ENCODE measurements around the gene EVC2. TPM values are rescaled to one million over a fixed set of nuclear protein-coding genes. Genes with fewer than 3 reads are reported as not detected.

EVC2 gene
- total and polyA plus RNA-seq, 10 of the 15 experiments (the other 5 are each of a cell fraction or from before 2014, with no cell fraction given), result 0.34 to 10.4 (median 5.6) TPM

DNA sequence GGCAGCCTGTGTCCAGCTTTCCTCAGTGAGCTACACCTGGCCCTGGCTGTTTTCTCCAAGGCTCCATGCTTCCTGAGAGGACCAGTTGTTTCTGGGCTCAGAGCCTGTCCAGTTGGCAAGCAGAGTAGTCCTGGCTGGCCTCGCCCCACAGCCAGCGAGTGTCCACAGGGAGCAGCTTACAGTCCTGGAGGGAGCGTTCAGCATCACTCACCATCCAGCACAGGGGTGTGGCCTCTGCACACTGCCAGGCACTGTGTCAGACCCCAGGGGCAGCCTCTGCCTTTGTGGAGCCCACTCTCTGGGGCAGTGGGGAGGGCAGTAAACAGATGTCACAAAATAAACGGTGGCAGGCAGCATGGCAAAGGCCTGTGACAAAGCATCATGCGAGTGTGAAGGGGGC, 26.5 kb upstream of the EVC2 start:
- Histone ChIP-seq H3K36me3 (ENCODE audit: control insufficient read depth in 2 of 2, insufficient read depth in 2 of 2, low read length in 1 of 2) (peaks cover 2 to 3% of the 10 kb centered on the region in 2 experiments; a peak in 3 of 4 replicates), H3K27ac (ENCODE audit: control insufficient read depth, insufficient read depth) (no peak overlapping the region), H3K4me3 (no peak overlapping the region), H3K9me3 (replicated peaks; ENCODE audit: control insufficient read depth, insufficient read depth, low read length) (no peaks in the 10 kb centered on the region), H3K4me2 (ENCODE audit: control insufficient read depth, insufficient read depth) (no peak overlapping the region), H3K79me2 (ENCODE audit: control insufficient read depth, insufficient read depth, low read length) (no peaks in the 10 kb centered on the region), H3K27me3 (replicated peaks in 1 of 2; ENCODE audit: control insufficient read depth in 2 of 2, insufficient read depth in 2 of 2, low read length in 1 of 2) (no peaks in the 10 kb centered on the region), H4K20me1 (ENCODE audit: control insufficient read depth, insufficient read depth) (no peaks in the 10 kb centered on the region), H3K9ac (ENCODE audit: control insufficient read depth, insufficient read depth, low read length) (no peak overlapping the region), H3K4me1 (ENCODE audit: control insufficient read depth, insufficient read depth, low read length) (no peaks in the 10 kb centered on the region), H2AFZ (ENCODE audit: control insufficient read depth, low read depth, low read length) (no peak overlapping the region)
- intact Hi-C loops (cut with micrococcal nuclease; ENCODE audit: unreplicated experiment), result no loop called here
- FAIRE-seq (no peak), DNase-seq (ENCODE audit: low read depth, low spot score) (no peak), ATAC-seq (no peak)
- ChIA-PET RAD21 (ENCODE audit: unreplicated experiment) (no interaction called here), POLR2A (interaction anchor here (0.5 kb wide), 1 partner anchor 200 kb away, joined by 4 read pairs; no protein-coding TSS in a partner anchor), SMC1A (ENCODE audit: uncharacterized antibody, unreplicated experiment) (no interaction called here), CTCF (interaction anchor here (1.4 kb wide), 1 partner anchor 16 kb away, joined by 3 read pairs; no protein-coding TSS in a partner anchor)
- in situ Hi-C loops (cut with MboI), result no loop called here
- no TSS peak for BruUV-seq (replicated peaks)
- WGBS (ENCODE audit: insufficient coverage, insufficient replicate concordance, low lambda C conversion rate, missing lambda C conversion rate), result 4% methylated on average over 5 of the region's 5 CpGs
- TF ChIP-seq, protein P1, sequence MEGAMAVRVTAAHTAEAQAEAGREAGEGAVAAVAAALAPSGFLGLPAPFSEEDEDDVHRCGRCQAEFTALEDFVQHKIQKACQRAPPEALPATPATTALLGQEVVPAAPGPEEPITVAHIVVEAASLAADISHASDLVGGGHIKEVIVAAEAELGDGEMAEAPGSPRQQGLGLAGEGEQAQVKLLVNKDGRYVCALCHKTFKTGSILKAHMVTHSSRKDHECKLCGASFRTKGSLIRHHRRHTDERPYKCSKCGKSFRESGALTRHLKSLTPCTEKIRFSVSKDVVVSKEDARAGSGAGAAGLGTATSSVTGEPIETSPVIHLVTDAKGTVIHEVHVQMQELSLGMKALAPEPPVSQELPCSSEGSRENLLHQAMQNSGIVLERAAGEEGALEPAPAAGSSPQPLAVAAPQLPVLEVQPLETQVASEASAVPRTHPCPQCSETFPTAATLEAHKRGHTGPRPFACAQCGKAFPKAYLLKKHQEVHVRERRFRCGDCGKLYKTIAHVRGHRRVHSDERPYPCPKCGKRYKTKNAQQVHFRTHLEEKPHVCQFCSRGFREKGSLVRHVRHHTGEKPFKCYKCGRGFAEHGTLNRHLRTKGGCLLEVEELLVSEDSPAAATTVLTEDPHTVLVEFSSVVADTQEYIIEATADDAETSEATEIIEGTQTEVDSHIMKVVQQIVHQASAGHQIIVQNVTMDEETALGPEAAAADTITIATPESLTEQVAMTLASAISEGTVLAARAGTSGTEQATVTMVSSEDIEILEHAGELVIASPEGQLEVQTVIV (IDR thresholded peaks at IDR 0.05; ENCODE audit: borderline replicate concordance, partially characterized antibody), result no peak
- TF ChIP-seq SPI1 (IDR thresholded peaks at IDR 0.05; ENCODE audit: borderline replicate concordance, insufficient read depth, low read depth, low read length), result no peak

- no peak for FAIRE-seq
- Histone ChIP-seq H3K27ac (ENCODE audit: control insufficient read depth, insufficient read depth) (no peak overlapping the region), H3K9ac (ENCODE audit: control insufficient read depth, insufficient read depth, low read length) (no peak overlapping the region), H3K36me3 (ENCODE audit: control insufficient read depth in 2 of 2, insufficient read depth in 2 of 2, low read length in 1 of 2) (peaks cover 2 to 5% of the 10 kb centered on the region in 2 experiments; a peak in 3 of 4 replicates), H3K4me2 (ENCODE audit: control insufficient read depth, insufficient read depth) (no peak overlapping the region), H3K79me2 (ENCODE audit: control insufficient read depth, insufficient read depth, low read length) (no peaks in the 10 kb centered on the region), H2AFZ (ENCODE audit: control insufficient read depth, low read depth, low read length) (no peak overlapping the region), H3K27me3 (replicated peaks in 1 of 2; ENCODE audit: control insufficient read depth in 2 of 2, insufficient read depth in 2 of 2, low read length in 1 of 2) (no peaks in the 10 kb centered on the region), H4K20me1 (ENCODE audit: control insufficient read depth, insufficient read depth) (no peaks in the 10 kb centered on the region), H3K9me3 (replicated peaks; ENCODE audit: control insufficient read depth, insufficient read depth, low read length) (no peaks in the 10 kb centered on the region), H3K4me3 (no peak overlapping the region), H3K4me1 (ENCODE audit: control insufficient read depth, insufficient read depth, low read length) (no peaks in the 10 kb centered on the region)
- ChIA-PET SMC1A (ENCODE audit: uncharacterized antibody, unreplicated experiment) (no interaction called here), CTCF (no interaction called here), POLR2A (no interaction called here), RAD21 (ENCODE audit: unreplicated experiment) (no interaction called here)
- no peak for DNase-seq (ENCODE audit: low read depth, low spot score)
- ATAC-seq, result no peak
- intact Hi-C loops (cut with micrococcal nuclease; ENCODE audit: unreplicated experiment) (no loop called here), in situ Hi-C loops (cut with MboI) (no loop called here)
- BruUV-seq (replicated peaks), result no TSS peak
- WGBS (ENCODE audit: insufficient coverage, insufficient replicate concordance, low lambda C conversion rate, missing lambda C conversion rate), result 41% methylated on average over 10 of the region's 10 CpGs
- TF ChIP-seq TCF7 (IDR thresholded peaks at IDR 0.05; ENCODE audit: borderline replicate concordance), result no peak
- no peak for TF ChIP-seq KDM1A (IDR thresholded peaks at IDR 0.05; ENCODE audit: borderline replicate concordance)
- TF ChIP-seq MTA2 (IDR thresholded peaks at IDR 0.05; ENCODE audit: low read depth), result no peak
- TF ChIP-seq, protein P2, sequence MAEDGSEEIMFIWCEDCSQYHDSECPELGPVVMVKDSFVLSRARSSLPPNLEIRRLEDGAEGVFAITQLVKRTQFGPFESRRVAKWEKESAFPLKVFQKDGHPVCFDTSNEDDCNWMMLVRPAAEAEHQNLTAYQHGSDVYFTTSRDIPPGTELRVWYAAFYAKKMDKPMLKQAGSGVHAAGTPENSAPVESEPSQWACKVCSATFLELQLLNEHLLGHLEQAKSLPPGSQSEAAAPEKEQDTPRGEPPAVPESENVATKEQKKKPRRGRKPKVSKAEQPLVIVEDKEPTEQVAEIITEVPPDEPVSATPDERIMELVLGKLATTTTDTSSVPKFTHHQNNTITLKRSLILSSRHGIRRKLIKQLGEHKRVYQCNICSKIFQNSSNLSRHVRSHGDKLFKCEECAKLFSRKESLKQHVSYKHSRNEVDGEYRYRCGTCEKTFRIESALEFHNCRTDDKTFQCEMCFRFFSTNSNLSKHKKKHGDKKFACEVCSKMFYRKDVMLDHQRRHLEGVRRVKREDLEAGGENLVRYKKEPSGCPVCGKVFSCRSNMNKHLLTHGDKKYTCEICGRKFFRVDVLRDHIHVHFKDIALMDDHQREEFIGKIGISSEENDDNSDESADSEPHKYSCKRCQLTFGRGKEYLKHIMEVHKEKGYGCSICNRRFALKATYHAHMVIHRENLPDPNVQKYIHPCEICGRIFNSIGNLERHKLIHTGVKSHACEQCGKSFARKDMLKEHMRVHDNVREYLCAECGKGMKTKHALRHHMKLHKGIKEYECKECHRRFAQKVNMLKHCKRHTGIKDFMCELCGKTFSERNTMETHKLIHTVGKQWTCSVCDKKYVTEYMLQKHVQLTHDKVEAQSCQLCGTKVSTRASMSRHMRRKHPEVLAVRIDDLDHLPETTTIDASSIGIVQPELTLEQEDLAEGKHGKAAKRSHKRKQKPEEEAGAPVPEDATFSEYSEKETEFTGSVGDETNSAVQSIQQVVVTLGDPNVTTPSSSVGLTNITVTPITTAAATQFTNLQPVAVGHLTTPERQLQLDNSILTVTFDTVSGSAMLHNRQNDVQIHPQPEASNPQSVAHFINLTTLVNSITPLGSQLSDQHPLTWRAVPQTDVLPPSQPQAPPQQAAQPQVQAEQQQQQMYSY (CRISPR knock-in tag; IDR thresholded peaks at IDR 0.05), result no peak
- TF ChIP-seq SRF (IDR thresholded peaks at IDR 0.05; ENCODE audit: low read depth in 2 of 2, low read length in 2 of 2), result no peak
- no peak for TF ChIP-seq PBX3 (IDR thresholded peaks at IDR 0.05; ENCODE audit: insufficient replicate concordance, low read depth, low read length)
- no peak for TF ChIP-seq PAX8 (IDR thresholded peaks at IDR 0.05)
Observed at GRCh38 chr4:5732158-5732557, 23.8 kb upstream of the EVC2 start.

Measured in GM12878 (cell line).